Kidney (tissue), 14 donors: Measurements from ENCODE around the gene SMYD3. TPM values are rescaled to one million over a fixed set of nuclear protein-coding genes. Genes with fewer than 3 reads are reported as not detected.

Experiments
- DNase-seq, 5 donors: peaks; one replicate each; pipeline ENCODE4 v3.0.0-alpha.2; 2013 to 2020
- FAIRE-seq: peaks from 2 replicates; lab custom pipeline; 2012; peaks lifted over from hg19 to GRCh38; lab: Jason Lieb, UNC
- H3K27ac ChIP-seq, 2 donors: one replicate each; pipeline ENCODE4 v1.7.0; 2013; ENCODE audit warnings: low read depth in 2 of 2, low read length in 2 of 2, inconsistent platforms in 1 of 2
- H3K27me3 ChIP-seq: one replicate; pipeline ENCODE4 v1.7.1; 2013; ENCODE audit warnings: low read length, inconsistent platforms; ENCODE audit not compliant: control insufficient read depth, insufficient read depth
- H3K36me3 ChIP-seq, 3 donors: one replicate each; pipeline versions ENCODE4 v1.7.0 to v1.7.1; 2013; ENCODE audit warnings: low read length in 3 of 3, control low read depth in 1 of 3, inconsistent platforms in 1 of 3; ENCODE audit not compliant: insufficient read depth in 3 of 3, control insufficient read depth in 2 of 3
- H3K4me1 ChIP-seq, 3 donors: one replicate each; pipeline versions ENCODE4 v1.7.0 to v1.7.1; 2013; ENCODE audit warnings: low read length in 3 of 3, inconsistent platforms in 1 of 3, low read depth in 1 of 3; ENCODE audit not compliant: control insufficient read depth in 2 of 3, insufficient read depth in 2 of 3
- H3K4me3 ChIP-seq, 3 donors: one replicate each; pipeline versions ENCODE4 v1.7.0 to v1.8.1; 2013; ENCODE audit warnings: low read length in 3 of 3, control low read depth in 1 of 3, inconsistent platforms in 1 of 3
- H3K9ac ChIP-seq, 3 donors: one replicate each; pipeline versions ENCODE4 v1.7.0 to v1.7.1; 2013; ENCODE audit warnings: low read length in 3 of 3, control low read depth in 1 of 3, inconsistent platforms in 1 of 3
- H3K9me3 ChIP-seq, 3 donors: one replicate each; pipeline versions ENCODE4 v1.7.0 to v1.7.1; 2013; ENCODE audit warnings: low read length in 3 of 3, control low read depth in 1 of 3, inconsistent platforms in 1 of 3; ENCODE audit not compliant: control insufficient read depth in 2 of 3, insufficient read depth in 1 of 3
- CTCF ChIP-seq: IDR thresholded peaks from 3 replicates; pipeline ENCODE4 v1.5.1; 2012; ENCODE audit warnings: mild to moderate bottlenecking, moderate library complexity, borderline replicate concordance; ENCODE audit not compliant: insufficient read depth; ENCODE audit errors: extremely low read depth
- intact Hi-C: fragments of 100-400 bp; cut with DNase I; formaldehyde crosslinking; loops from one replicate; pipeline ENCODE4 v1.11.1; 2022
- polyA plus RNA-seq: library from polyadenylated mRNA; stranded (reverse); fragments of 350-450 nt; fragmentation: Illumina TruSeq; extraction: RNeasy Lipid Tissue Mini Kit (QIAGEN cat#74804); gene quantifications from one replicate; pipeline ENCODE4 v1.2.3, GENCODE V29; 2014; ENCODE audit warnings: low read depth, low replicate concordance; ENCODE audit not compliant: insufficient read depth
- total RNA-seq: library from RNA; stranded (reverse); fragmentation: NEBNext Ultra II Directional; extraction: Animal tissue kit (Norgen Biotek cat#: 25700); gene quantifications from one replicate; pipeline ENCODE4 v1.2.1, GENCODE V29; 2021
- donor health status: control.
- donor health status: control.
- donor health status: control.
- donor health status: control.
- donor health status: control.
- donor health status: DM: yes; HTN: yes; CAD: no.
- donor health status: Normal renal cell carcinoma (clear cell type).

Gene SMYD3
- total and polyA plus RNA-seq, 2 donors from 2014 or later = 23.3 to 23.9 TPM

- Histone ChIP-seq H3K27ac (no peak overlapping the region), H3K36me3 (no peaks in the 10 kb centered on the region), H3K9me3 (peaks cover 0 to 4% (median 0%) of the 10 kb centered on the region in 3 donors), H3K4me1 (no peaks in the 10 kb centered on the region), H3K27me3 (no peaks in the 10 kb centered on the region), H3K9ac (no peak overlapping the region), H3K4me3 (no peak overlapping the region)
- no peak for FAIRE-seq
- DNase-seq = no peak
- no peak for TF ChIP-seq CTCF
- intact Hi-C loops = no loop called here
These were observed 90.8 kb downstream of the SMYD3 start for GRCh38 chr1:246416261-246416660.

- no peak overlapping the region for H3K4me3 ChIP-seq
- H3K9ac ChIP-seq = no peak overlapping the region
- no peaks in the 10 kb centered on the region for H3K36me3 ChIP-seq
- intact Hi-C loops = no loop called here
- no peaks in the 10 kb centered on the region for H3K27me3 ChIP-seq
- DNase-seq (no peak), FAIRE-seq (no peak)
- no peak overlapping the region for H3K27ac ChIP-seq
- peaks cover 0 to 4% (median 0%) of the 10 kb centered on the region in 3 donors for H3K9me3 ChIP-seq
- no peaks in the 10 kb centered on the region for H3K4me1 ChIP-seq
- TF ChIP-seq CTCF = no peak
These were observed 92.1 kb downstream of the SMYD3 start for GRCh38 chr1:246415028-246415427.

- FAIRE-seq (no peak), DNase-seq (no peak)
- Histone ChIP-seq H3K9me3 (peaks cover 0 to 4% (median 0%) of the 10 kb centered on the region in 3 donors), H3K4me1 (no peaks in the 10 kb centered on the region), H3K4me3 (no peak overlapping the region), H3K9ac (no peak overlapping the region), H3K36me3 (no peaks in the 10 kb centered on the region), H3K27ac (no peak overlapping the region), H3K27me3 (no peaks in the 10 kb centered on the region)
- TF ChIP-seq CTCF = no peak
- intact Hi-C loops = no loop called here
These were observed 93.6 kb downstream of the SMYD3 start for GRCh38 chr1:246413430-246413829.

- intact Hi-C loops = no loop called here
- DNase-seq (peak in 1 of 5 donors; percentile 24), FAIRE-seq (no peak)
- TF ChIP-seq CTCF = no peak
- Histone ChIP-seq H3K9ac (no peak overlapping the region), H3K27me3 (no peaks in the 10 kb centered on the region), H3K4me1 (no peaks in the 10 kb centered on the region), H3K4me3 (no peak overlapping the region), H3K27ac (no peak overlapping the region), H3K36me3 (no peaks in the 10 kb centered on the region), H3K9me3 (no peaks in the 10 kb centered on the region)
These were observed 103.0 kb downstream of the SMYD3 start for GRCh38 chr1:246404078-246404477.
